Measurements from ENCODE around the gene OPN3. TPM values are rescaled to one million over a fixed set of nuclear protein-coding genes. Genes with fewer than 3 reads are reported as not detected.

OPN3 gene
- total and polyA plus RNA-seq, 9 of the 15 experiments (the other 6 are each of a cell fraction or from before 2014, with no cell fraction given), result 4.2 to 34.6 (median 17.0) TPM

GRCh38 chr1:241640149-241640866 is at the start of gene OPN3, which contains the start of gene CHML (continued):
- TF ChIP-seq MGA (IDR thresholded peaks at IDR 0.05) (peak; percentile 89), RBBP5 (IDR thresholded peaks at IDR 0.05; ENCODE audit: borderline replicate concordance, insufficient read depth, low read length, poor library complexity, severe bottlenecking) (peak; percentile 76), ZNF24 (IDR thresholded peaks at IDR 0.05) (peak; percentile 67; the same call in 1 of the 2 replicates), DNMT1 (IDR thresholded peaks at IDR 0.05) (no peak), TCF3 (CRISPR knock-in tag; IDR thresholded peaks at IDR 0.05) (no peak), FOXM1 (IDR thresholded peaks at IDR 0.05; ENCODE audit: low read depth) (no peak), FOXM1 (CRISPR knock-in tag; IDR thresholded peaks at IDR 0.05; ENCODE audit: low read depth) (no peak; the same call in 1 of the 2 replicates), DDX20 (tag; IDR thresholded peaks at IDR 0.05; ENCODE audit: low read depth) (no peak), CEBPZ (IDR thresholded peaks at IDR 0.05; ENCODE audit: borderline replicate concordance, low read depth, low read length) (no peak), POLR2H (tag; IDR thresholded peaks at IDR 0.05; ENCODE audit: low read depth) (peak; percentile 84), TCF7L2 (IDR thresholded peaks at IDR 0.05; ENCODE audit: low read depth, low read length) (no peak)
